Mammary epithelial cell (primary cell): Measurements from ENCODE around the gene PCDH15.

Experiments
- EZH2 ChIP-seq: IDR thresholded peaks from 2 replicates; pipeline ENCODE4 v1.6.1; 2012; ENCODE audit warnings: low read length, inconsistent platforms, borderline replicate concordance
- TF ChIP-seq, protein P1 (sequence below), 2 donors: IDR thresholded peaks in 1 of 2; conservative IDR thresholded peaks in 1 of 2; 2 replicates each; pipeline ENCODE4 v1.5.1; 2011 to 2012; ENCODE audit warnings: inconsistent platforms in 2 of 2, low read length in 2 of 2, mild to moderate bottlenecking in 2 of 2, control low read depth in 1 of 2, low read depth in 1 of 2; ENCODE audit not compliant: insufficient read depth in 1 of 2; ENCODE audit errors: extremely low read depth in 1 of 2

DNA sequence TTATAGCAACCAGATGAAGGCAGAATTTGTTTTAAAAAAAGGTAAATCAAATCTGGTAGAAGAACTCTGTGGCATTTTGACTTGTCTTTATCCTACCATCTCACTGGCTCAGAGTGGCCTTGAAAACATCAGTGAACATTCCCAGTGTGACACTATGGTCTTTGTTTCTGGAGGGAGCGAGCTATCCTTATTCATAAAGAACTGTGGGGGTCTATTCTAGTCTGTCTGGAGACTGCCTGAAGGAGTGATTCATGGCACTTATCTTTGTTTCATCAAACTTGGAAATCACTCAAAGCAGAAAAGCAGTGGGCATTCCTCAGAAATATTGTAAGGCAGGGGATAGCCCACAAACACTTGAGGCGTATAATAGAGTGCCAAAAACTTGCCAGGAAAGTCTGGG, 719.1 kb downstream of the PCDH15 start:
- TF ChIP-seq, protein P1, sequence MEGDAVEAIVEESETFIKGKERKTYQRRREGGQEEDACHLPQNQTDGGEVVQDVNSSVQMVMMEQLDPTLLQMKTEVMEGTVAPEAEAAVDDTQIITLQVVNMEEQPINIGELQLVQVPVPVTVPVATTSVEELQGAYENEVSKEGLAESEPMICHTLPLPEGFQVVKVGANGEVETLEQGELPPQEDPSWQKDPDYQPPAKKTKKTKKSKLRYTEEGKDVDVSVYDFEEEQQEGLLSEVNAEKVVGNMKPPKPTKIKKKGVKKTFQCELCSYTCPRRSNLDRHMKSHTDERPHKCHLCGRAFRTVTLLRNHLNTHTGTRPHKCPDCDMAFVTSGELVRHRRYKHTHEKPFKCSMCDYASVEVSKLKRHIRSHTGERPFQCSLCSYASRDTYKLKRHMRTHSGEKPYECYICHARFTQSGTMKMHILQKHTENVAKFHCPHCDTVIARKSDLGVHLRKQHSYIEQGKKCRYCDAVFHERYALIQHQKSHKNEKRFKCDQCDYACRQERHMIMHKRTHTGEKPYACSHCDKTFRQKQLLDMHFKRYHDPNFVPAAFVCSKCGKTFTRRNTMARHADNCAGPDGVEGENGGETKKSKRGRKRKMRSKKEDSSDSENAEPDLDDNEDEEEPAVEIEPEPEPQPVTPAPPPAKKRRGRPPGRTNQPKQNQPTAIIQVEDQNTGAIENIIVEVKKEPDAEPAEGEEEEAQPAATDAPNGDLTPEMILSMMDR (conservative IDR thresholded peaks at IDR 0.05 in 1 of 2, IDR thresholded peaks at IDR 0.05 in 1 of 2; ENCODE audit: extremely low read depth in 1 of 2, insufficient read depth in 1 of 2, low read depth in 1 of 2, low read length in 2 of 2): no peak
- no peak for TF ChIP-seq EZH2
